Natural killer cell treated with Interleukin-12 subunit alpha and Interleukin-12 subunit beta and Interleukin-15 and Interleukin-18, amount 100 ng/mL, for 72 hours (primary cell): ENCODE data around the gene SPRED2. TPM values are rescaled to one million over a fixed set of nuclear protein-coding genes. Genes with fewer than 3 reads are reported as not detected.

Experiments used
- total RNA-seq, 2 donors: library from RNA; stranded (reverse); gene quantifications; one replicate each; pipeline ENCODE4 v1.2.3, GENCODE V29; 2022

The SPRED2 gene
- total RNA-seq, 2 donors from 2014 or later: 9.8 to 26.0 TPM

Other genes with a start within 250 kb of the SPRED2 start
- 100 to 1,000 TPM; 227 to 491 TPM for gene ACTR2, start 204.8 kb downstream of the SPRED2 start, total RNA-seq